OCI-LY1 (cell line): ENCODE data around the gene FGR.

ENCODE experiments used
- H2AFZ ChIP-seq: fragments of 200-600 bp; sonication (generic), shearing (Covaris generic); 2 replicates; pipeline ENCODE4 v1.6.0; 2014; ENCODE audit warnings: antibody characterized with exemption, mild to moderate bottlenecking, low read length
- H3F3A ChIP-seq: fragments of 200-600 bp; sonication (generic), shearing (Covaris generic); 2 replicates; pipeline ENCODE4 v1.6.0; 2014; ENCODE audit warnings: mild to moderate bottlenecking, antibody characterized with exemption, low read length, moderate library complexity; ENCODE audit not compliant: insufficient read depth
- H3K27ac ChIP-seq: fragments of 200-600 bp; sonication (generic); 2 replicates; pipeline ENCODE4 v1.5.1; 2014; ENCODE audit warnings: low read length, mixed run types, mild to moderate bottlenecking, low read depth; ENCODE audit not compliant: poor library complexity, severe bottlenecking
- H3K27me3 ChIP-seq: fragments of 200-600 bp; sonication (generic); 2 replicates; pipeline ENCODE4 v1.6.0; 2014; ENCODE audit warnings: antibody characterized with exemption, mild to moderate bottlenecking, low read length, moderate library complexity; ENCODE audit not compliant: insufficient read depth
- H3K36me3 ChIP-seq: fragments of 200-600 bp; sonication (generic); 2 replicates; pipeline ENCODE4 v1.6.1; 2014; ENCODE audit warnings: mild to moderate bottlenecking, antibody characterized with exemption, low read length, moderate library complexity, mixed read lengths; ENCODE audit not compliant: insufficient read depth
- H3K4me1 ChIP-seq: fragments of 200-600 bp; sonication (generic); 2 replicates; pipeline ENCODE4 v1.5.1; 2014; ENCODE audit warnings: mild to moderate bottlenecking, low read length, moderate library complexity; ENCODE audit not compliant: insufficient read depth, severe bottlenecking
- H3K4me2 ChIP-seq: fragments of 200-600 bp; sonication (generic), shearing (Covaris generic); 2 replicates; pipeline ENCODE4 v1.6.1; 2014; ENCODE audit warnings: low read length
- H3K4me3 ChIP-seq: fragments of 200-600 bp; sonication (generic); 2 replicates; pipeline ENCODE4 v1.5.1; 2014; ENCODE audit warnings: low read length, low read depth, mild to moderate bottlenecking, mixed read lengths; ENCODE audit not compliant: poor library complexity, severe bottlenecking
- H3K79me2 ChIP-seq: fragments of 200-600 bp; shearing (Covaris generic); 2 replicates; pipeline ENCODE4 v1.6.1; 2016; ENCODE audit warnings: mixed run types, low read length, mixed read lengths; ENCODE audit not compliant: insufficient read depth
- H3K9ac ChIP-seq: fragments of 200-600 bp; sonication (generic), shearing (Covaris generic); 2 replicates; pipeline ENCODE4 v1.6.1; 2014; ENCODE audit warnings: mild to moderate bottlenecking, low read length, mixed read lengths
- H3K9me2 ChIP-seq: fragments of 200-600 bp; sonication (generic), shearing (Covaris generic); 2 replicates; pipeline ENCODE4 v1.6.1; 2014; ENCODE audit warnings: low read depth, mild to moderate bottlenecking, low read length, mixed read lengths
- H3K9me3 ChIP-seq: fragments of 200-600 bp; shearing (Covaris generic); 2 replicates; pipeline ENCODE4 v1.6.1; 2014; ENCODE audit warnings: low read length, mixed read lengths
- H4K20me1 ChIP-seq: fragments of 200-600 bp; sonication (generic), shearing (Covaris generic); 2 replicates; pipeline ENCODE4 v1.6.0; 2016; ENCODE audit warnings: mild to moderate bottlenecking, low read length; ENCODE audit not compliant: insufficient read depth
- CTCF ChIP-seq: fragments of 200-600 bp; sonication (generic), shearing (Covaris generic); IDR thresholded peaks from 2 replicates; pipeline ENCODE4 v1.5.1; 2017; ENCODE audit warnings: mild to moderate bottlenecking, antibody characterized with exemption, low read length, moderate library complexity, mixed read lengths
- EZH2 ChIP-seq: fragments of 200-600 bp; sonication (generic), shearing (Covaris generic); IDR thresholded peaks from 2 replicates; pipeline ENCODE4 v1.8.0; 2017; ENCODE audit warnings: borderline replicate concordance, mixed run types, mild to moderate bottlenecking, antibody characterized with exemption, low read length, moderate library complexity, mixed read lengths

Gene FGR

GRCh38 chr1:27647328-27647727 lies 12.3 kb upstream of the FGR start:
- Histone ChIP-seq H3K79me2 (no peaks in the 10 kb centered on the region), H4K20me1 (no peaks in the 10 kb centered on the region), H3K36me3 (no peaks in the 10 kb centered on the region), H3K9me2 (no peaks in the 10 kb centered on the region), H3K27ac (no peak overlapping the region), H3F3A (no peaks in the 10 kb centered on the region), H3K4me2 (no peak overlapping the region), H3K27me3 (no peaks in the 10 kb centered on the region), H3K4me3 (no peak overlapping the region), H3K9me3 (no peaks in the 10 kb centered on the region), H3K9ac (no peak overlapping the region), H3K4me1 (no peaks in the 10 kb centered on the region), H2AFZ (no peak overlapping the region)
- TF ChIP-seq CTCF (no peak), EZH2 (no peak)

GRCh38 chr1:27646676-27647075 lies 11.7 kb upstream of the FGR start:
- no peak overlapping the region for H3K4me2 ChIP-seq
- H2AFZ ChIP-seq, result no peak overlapping the region
- no peaks in the 10 kb centered on the region for H3F3A ChIP-seq
- H4K20me1 ChIP-seq, result no peaks in the 10 kb centered on the region
- no peaks in the 10 kb centered on the region for H3K79me2 ChIP-seq
- no peak overlapping the region for H3K9ac ChIP-seq
- H3K4me3 ChIP-seq, result no peak overlapping the region
- no peaks in the 10 kb centered on the region for H3K9me3 ChIP-seq
- no peaks in the 10 kb centered on the region for H3K9me2 ChIP-seq
- no peak overlapping the region for H3K27ac ChIP-seq
- TF ChIP-seq CTCF, result no peak
- TF ChIP-seq EZH2, result no peak
- H3K4me1 ChIP-seq, result no peaks in the 10 kb centered on the region
- H3K36me3 ChIP-seq, result no peaks in the 10 kb centered on the region
- no peaks in the 10 kb centered on the region for H3K27me3 ChIP-seq

GRCh38 chr1:27645071-27645415 lies 10.1 kb upstream of the FGR start:
- H3K36me3 ChIP-seq, result no peaks in the 10 kb centered on the region
- no peaks in the 10 kb centered on the region for H3F3A ChIP-seq
- H3K9me2 ChIP-seq, result no peaks in the 10 kb centered on the region
- H3K4me1 ChIP-seq, result no peaks in the 10 kb centered on the region
- no peak overlapping the region for H3K4me2 ChIP-seq
- H3K27me3 ChIP-seq, result no peaks in the 10 kb centered on the region
- no peak overlapping the region for H2AFZ ChIP-seq
- no peaks in the 10 kb centered on the region for H3K79me2 ChIP-seq
- no peak overlapping the region for H3K9ac ChIP-seq
- no peak overlapping the region for H3K27ac ChIP-seq
- no peaks in the 10 kb centered on the region for H4K20me1 ChIP-seq
- H3K9me3 ChIP-seq, result no peaks in the 10 kb centered on the region
- H3K4me3 ChIP-seq, result no peak overlapping the region
- TF ChIP-seq CTCF (no peak), EZH2 (no peak)
